Effector memory CD8-positive, alpha-beta T cell (primary cell): ENCODE measurements around the gene RAPGEF3.

ENCODE experiments used
- ATAC-seq: fragments of 150-1000 bp; cut with Tn5 transposase; replicated peaks from 2 replicates; pipeline ENCODE4 v1.10.0; 2021; ENCODE audit warnings: mild to moderate bottlenecking, moderate library complexity
- DNase-seq, 3 experiments: peaks; one replicate each; pipeline ENCODE4 v3.0.0; 2021
- H3K27ac Mint-ChIP-seq, 2 donors: one replicate each; pipeline ENCODE4 v1.8.0; 2022; ENCODE audit warnings: mild to moderate bottlenecking in 2 of 2, mixed read lengths in 2 of 2, moderate library complexity in 2 of 2
- H3K27me3 Mint-ChIP-seq, 2 donors: one replicate each; pipeline ENCODE4 v1.8.0; 2022; ENCODE audit warnings: mixed read lengths in 2 of 2
- H3K36me3 Mint-ChIP-seq: one replicate; pipeline ENCODE4 v1.8.0; 2022; ENCODE audit warnings: mild to moderate bottlenecking, moderate library complexity, mixed read lengths; ENCODE audit not compliant: insufficient read depth
- H3K4me1 Mint-ChIP-seq, 2 donors: one replicate each; pipeline ENCODE4 v1.8.0; 2022; ENCODE audit warnings: low read depth in 2 of 2, mixed read lengths in 2 of 2
- H3K4me3 Mint-ChIP-seq, 2 donors: one replicate each; pipeline ENCODE4 v1.8.0; 2022; ENCODE audit warnings: mild to moderate bottlenecking in 2 of 2, mixed read lengths in 2 of 2, moderate library complexity in 2 of 2
- H3K9me3 Mint-ChIP-seq, 2 donors: one replicate each; pipeline ENCODE4 v1.8.0; 2022; ENCODE audit warnings: mixed read lengths in 2 of 2

The RAPGEF3 gene

GRCh38 chr12:47768323-47768811 is 9.7 kb upstream of the RAPGEF3 start:
- peaks cover 8% of the 10 kb centered on the region for H3K36me3 Mint-ChIP-seq
- no peak for DNase-seq
- H3K4me3 Mint-ChIP-seq = no peak overlapping the region

DNA sequence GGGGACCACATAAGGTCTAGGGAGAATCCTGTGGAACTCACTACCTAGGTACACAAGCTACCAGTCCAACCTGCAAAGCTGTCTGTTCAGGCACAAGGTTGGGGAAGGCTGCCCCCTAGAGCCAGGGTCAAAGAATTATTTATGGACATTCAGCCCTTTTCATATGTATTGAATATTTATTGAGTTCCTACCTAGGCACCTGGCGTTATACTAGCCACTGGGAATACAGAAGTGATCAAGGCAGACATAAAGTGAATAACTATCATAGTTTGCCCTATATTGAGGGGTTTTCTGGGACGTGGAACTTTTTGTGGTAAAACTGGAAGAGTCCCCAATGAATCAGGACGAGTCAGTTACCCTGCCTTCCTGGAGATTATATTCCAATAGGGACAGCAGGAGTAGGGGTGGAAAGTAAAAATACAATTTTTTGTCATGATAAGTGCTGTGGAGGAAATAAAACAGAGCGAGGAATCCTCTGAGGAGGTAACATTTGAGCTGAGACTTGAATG is 8.6 kb upstream of the RAPGEF3 start:
- peak; percentile 81 for ATAC-seq
- no peaks in the 10 kb centered on the region for H3K9me3 Mint-ChIP-seq
- H3K4me3 Mint-ChIP-seq = no peak overlapping the region
- peaks cover 1% of the 10 kb centered on the region for H3K36me3 Mint-ChIP-seq
- peak; percentile 63 to 70 (median 65) for DNase-seq
- H3K27ac Mint-ChIP-seq = no peak overlapping the region
- H3K4me1 Mint-ChIP-seq = peaks cover 10 to 13% of the 10 kb centered on the region in 2 donors
- no peaks in the 10 kb centered on the region for H3K27me3 Mint-ChIP-seq

More at GRCh38 chr12:47768323-47768811, 9.7 kb upstream of the RAPGEF3 start:
- Mint-ChIP-seq H3K27ac (no peak overlapping the region), H3K4me1 (peaks cover 14 to 16% of the 10 kb centered on the region in 2 donors), H3K9me3 (no peaks in the 10 kb centered on the region), H3K27me3 (no peaks in the 10 kb centered on the region)
- no peak for ATAC-seq

GRCh38 chr12:47766502-47767215 is 8.0 kb upstream of the RAPGEF3 start:
- H3K4me1 Mint-ChIP-seq = peaks cover 8 to 13% of the 10 kb centered on the region in 2 donors
- no peaks in the 10 kb centered on the region for H3K27me3 Mint-ChIP-seq
- H3K36me3 Mint-ChIP-seq = no peaks in the 10 kb centered on the region
- H3K9me3 Mint-ChIP-seq = no peaks in the 10 kb centered on the region
- no peak overlapping the region for H3K27ac Mint-ChIP-seq
- ATAC-seq (peak; percentile 85), DNase-seq (no peak)
- peak overlapping the region in 1 of 2 donors; percentile 23 for H3K4me3 Mint-ChIP-seq

GRCh38 chr12:47763481-47764346 is 5.0 kb upstream of the RAPGEF3 start:
- DNase-seq (no peak), ATAC-seq (no peak)
- Mint-ChIP-seq H3K4me3 (no peak overlapping the region), H3K9me3 (no peaks in the 10 kb centered on the region), H3K27ac (peak overlapping the region in 1 of 2 donors; percentile 22), H3K27me3 (no peaks in the 10 kb centered on the region), H3K36me3 (peaks cover 3% of the 10 kb centered on the region), H3K4me1 (peaks cover 10 to 13% of the 10 kb centered on the region in 2 donors)

DNA sequence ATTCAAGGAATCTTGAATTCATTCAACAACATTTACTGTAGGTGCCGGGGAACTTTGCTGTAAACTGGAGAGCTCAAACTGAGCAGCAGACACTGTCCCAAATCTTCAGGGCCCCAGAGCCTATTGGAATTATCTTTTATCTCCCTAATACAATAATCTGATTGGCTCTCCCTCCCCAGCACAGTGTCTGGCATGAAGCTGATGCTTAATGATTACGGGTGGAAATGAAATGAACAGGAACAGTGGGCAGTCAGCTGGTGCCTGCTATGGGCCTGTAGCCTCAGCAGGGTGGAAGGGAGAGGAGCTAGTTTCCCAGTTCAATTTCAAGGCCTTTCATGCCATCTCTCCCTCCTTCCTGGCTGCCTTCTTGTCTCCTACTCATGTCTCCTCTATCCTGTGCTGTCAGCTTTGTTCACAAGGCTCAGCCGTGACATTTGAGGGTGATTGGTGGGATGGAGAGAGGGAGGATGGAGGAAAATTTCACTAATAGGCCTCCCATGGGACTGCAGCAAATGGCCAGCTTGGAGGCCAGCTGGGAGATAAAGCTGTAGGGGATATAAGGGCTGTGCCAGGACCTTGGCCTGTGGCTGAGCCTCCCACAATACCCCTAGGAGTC is 4.3 kb upstream of the RAPGEF3 start:
- ATAC-seq = no peak
- H3K27me3 Mint-ChIP-seq = no peaks in the 10 kb centered on the region
- peaks cover 14 to 17% of the 10 kb centered on the region in 2 donors for H3K4me1 Mint-ChIP-seq
- H3K4me3 Mint-ChIP-seq = no peak overlapping the region
- H3K27ac Mint-ChIP-seq = no peak overlapping the region
- H3K9me3 Mint-ChIP-seq = no peaks in the 10 kb centered on the region
- no peak for DNase-seq
- H3K36me3 Mint-ChIP-seq = peaks cover 3% of the 10 kb centered on the region

DNA sequence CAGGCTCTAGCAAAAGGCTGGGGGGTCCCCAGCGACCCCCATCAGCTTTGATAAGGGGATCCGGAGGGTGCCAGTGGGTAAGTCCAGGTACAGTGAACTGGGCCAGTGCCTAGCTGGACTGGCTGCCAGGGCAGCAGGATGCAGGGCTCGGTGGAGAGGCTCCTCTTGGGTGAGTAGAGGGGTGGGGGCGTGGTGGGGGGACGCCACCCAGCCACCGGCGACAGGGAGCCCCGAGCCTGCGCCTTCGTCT is 171 bp downstream of the RAPGEF3 start:
- no peaks in the 10 kb centered on the region for H3K27me3 Mint-ChIP-seq
- H3K27ac Mint-ChIP-seq = no peak overlapping the region
- ATAC-seq = no peak
- H3K36me3 Mint-ChIP-seq = peaks cover 3% of the 10 kb centered on the region
- peaks cover 19 to 20% of the 10 kb centered on the region in 2 donors for H3K4me1 Mint-ChIP-seq
- no peaks in the 10 kb centered on the region for H3K9me3 Mint-ChIP-seq
- DNase-seq = no peak
- H3K4me3 Mint-ChIP-seq = peak overlapping the region; percentile 78 to 80

DNA sequence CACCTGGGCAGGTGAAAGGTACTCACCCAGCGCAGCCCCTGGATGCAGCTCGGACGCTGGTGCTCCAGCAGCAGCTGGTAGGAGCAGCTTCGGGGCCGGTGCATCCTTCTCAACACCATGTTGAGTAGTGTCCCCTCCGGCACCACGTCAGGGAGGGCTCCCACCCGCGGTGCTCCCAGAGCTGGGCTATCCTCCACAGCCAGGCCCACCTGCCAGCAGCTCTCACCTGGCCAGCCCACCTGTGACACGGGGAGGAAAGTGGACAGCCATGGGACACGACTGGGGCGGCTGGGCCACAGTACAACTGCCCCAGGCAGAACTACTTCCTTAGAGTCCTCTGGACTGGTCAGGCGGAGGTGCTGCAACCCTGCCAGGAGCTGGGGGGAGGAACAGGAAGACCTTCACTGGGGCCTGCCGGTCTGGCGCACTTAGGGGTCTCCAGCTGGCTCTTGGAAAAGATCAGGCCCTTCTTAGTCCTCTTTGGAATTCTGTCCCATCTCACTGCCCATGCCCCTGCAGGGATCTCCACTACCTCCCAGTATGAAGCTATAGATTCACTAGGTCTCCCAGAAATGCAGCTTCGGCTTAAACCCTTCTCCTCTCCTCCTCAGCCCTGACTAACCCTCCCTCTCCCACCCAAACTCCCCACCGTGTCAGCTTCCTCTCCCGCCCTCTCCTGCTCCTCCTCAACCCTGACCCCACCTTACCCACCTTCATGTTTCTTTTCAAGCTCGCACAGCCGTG is 668 bp downstream of the RAPGEF3 start:
- ATAC-seq = no peak
- Mint-ChIP-seq H3K27ac (no peak overlapping the region), H3K4me3 (peak overlapping the region; percentile 78 to 80), H3K4me1 (peaks cover 19 to 20% of the 10 kb centered on the region in 2 donors), H3K36me3 (peaks cover 3% of the 10 kb centered on the region), H3K9me3 (no peaks in the 10 kb centered on the region), H3K27me3 (no peaks in the 10 kb centered on the region)
- DNase-seq = no peak

DNA sequence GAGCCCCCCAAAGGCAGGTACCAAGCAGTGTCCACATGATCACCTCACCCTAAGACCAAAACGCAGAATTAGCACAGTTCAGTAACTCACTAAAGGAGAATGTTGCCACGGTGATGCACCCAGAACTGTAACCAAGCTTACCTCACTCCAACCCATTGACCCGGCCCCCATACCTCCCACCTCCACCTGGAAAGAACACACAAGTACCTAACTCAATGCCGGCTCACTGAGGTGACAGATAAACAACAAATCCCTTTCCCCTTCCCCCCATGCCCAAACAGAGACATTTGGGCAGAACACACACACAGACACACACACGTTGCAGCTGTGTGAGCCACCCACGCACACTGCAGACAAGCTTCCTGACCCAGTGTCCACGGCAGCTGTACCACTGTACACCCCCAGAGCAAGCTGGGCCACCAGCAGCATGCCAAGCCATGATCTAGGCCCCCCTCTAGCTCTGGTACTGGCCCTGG is 1.3 kb downstream of the RAPGEF3 start:
- no peak overlapping the region for H3K27ac Mint-ChIP-seq
- no peaks in the 10 kb centered on the region for H3K9me3 Mint-ChIP-seq
- no peaks in the 10 kb centered on the region for H3K27me3 Mint-ChIP-seq
- H3K4me3 Mint-ChIP-seq = peak overlapping the region; percentile 78 to 80
- DNase-seq (no peak), ATAC-seq (no peak)
- H3K4me1 Mint-ChIP-seq = peaks cover 19 to 20% of the 10 kb centered on the region in 2 donors
- peaks cover 3% of the 10 kb centered on the region for H3K36me3 Mint-ChIP-seq

DNA sequence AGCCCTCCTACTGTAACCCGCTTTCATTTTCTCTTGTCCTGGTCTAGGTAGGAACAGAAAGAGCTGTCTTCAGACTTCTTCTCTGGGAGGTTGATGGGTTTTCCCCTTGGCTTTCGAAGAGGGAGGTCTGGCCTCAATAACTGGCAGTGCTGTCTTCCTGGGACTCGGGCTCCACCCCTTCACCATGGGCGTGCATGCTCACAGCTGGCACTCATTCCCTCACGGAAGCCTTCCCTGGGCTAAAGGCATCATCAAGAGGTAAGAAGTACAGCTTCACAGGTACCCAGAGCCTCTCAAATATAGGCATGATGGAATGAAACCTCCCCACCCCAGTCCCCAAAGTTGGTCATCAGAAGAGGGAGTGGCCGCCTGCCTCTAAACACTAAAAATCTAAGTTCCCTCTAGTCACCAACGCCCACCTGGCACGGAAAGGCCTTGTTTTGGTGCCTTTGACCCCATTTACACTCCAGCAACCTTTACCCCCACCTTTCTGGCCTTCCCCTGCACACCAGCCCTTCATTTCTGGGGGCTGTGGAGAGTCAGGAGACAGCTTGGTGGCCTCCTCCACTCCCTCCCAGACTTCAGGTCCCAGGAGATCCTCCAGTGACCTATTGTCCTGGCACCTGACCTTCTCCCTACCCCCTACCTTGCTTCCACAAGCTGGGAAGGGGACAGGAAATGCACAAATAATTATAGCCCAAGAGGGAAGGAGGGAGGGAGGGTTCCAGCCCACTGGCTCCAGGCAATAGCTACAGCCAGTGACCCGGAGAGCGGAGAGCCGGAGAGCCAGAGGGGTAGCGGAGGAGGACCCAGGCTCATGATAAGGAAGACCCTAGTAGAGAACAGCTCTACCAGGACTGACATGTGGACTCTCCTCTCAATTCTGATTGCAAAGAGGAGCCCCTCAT is 2.8 kb downstream of the RAPGEF3 start:
- Mint-ChIP-seq H3K27ac (peak overlapping the region; percentile 1 to 81), H3K36me3 (no peaks in the 10 kb centered on the region), H3K4me3 (peak overlapping the region; percentile 26 to 33), H3K27me3 (no peaks in the 10 kb centered on the region), H3K9me3 (no peaks in the 10 kb centered on the region), H3K4me1 (peaks cover 19 to 20% of the 10 kb centered on the region in 2 donors)
- DNase-seq (no peak), ATAC-seq (peak; percentile 28)

DNA sequence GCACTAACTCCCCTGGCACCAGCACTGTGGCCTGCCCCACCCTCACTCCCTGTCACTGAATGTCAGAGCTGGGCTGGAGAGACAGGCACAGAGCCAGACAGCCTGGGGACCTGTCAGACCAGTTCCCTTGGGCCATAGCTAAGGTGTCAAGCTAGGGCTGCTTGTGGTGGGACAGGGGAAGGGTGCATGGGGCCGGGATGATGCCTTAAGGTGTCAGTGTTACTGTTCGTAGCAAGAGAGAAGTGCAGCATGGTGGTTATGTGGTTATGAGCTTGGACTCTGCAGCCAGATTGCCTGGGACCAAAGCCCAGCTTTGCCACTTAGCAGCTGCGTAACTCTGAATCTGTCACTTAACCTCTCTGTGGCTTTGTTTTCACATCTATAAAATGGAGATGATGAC is 3.8 kb downstream of the RAPGEF3 start:
- peaks cover 3 to 5% of the 10 kb centered on the region in 2 donors for H3K27me3 Mint-ChIP-seq
- H3K4me1 Mint-ChIP-seq = peaks cover 19 to 20% of the 10 kb centered on the region in 2 donors
- no peak for DNase-seq
- ATAC-seq = peak; percentile 24
- no peaks in the 10 kb centered on the region for H3K9me3 Mint-ChIP-seq
- H3K27ac Mint-ChIP-seq = peak overlapping the region; percentile 1 to 81
- H3K36me3 Mint-ChIP-seq = no peaks in the 10 kb centered on the region
- peak overlapping the region in 1 of 2 donors; percentile 26 for H3K4me3 Mint-ChIP-seq

- ATAC-seq (no peak), DNase-seq (no peak)
- Mint-ChIP-seq H3K36me3 (no peaks in the 10 kb centered on the region), H3K4me3 (no peak overlapping the region), H3K27me3 (peaks cover 6 to 12% of the 10 kb centered on the region in 2 donors), H3K9me3 (no peaks in the 10 kb centered on the region), H3K4me1 (peaks cover 19% of the 10 kb centered on the region in 2 donors), H3K27ac (no peak overlapping the region)
These were observed 4.6 kb downstream of the RAPGEF3 start for GRCh38 chr12:47754126-47754525.
